ENCODE results near the gene AIFM3. TPM values are rescaled to one million over a fixed set of nuclear protein-coding genes. Genes with fewer than 3 reads are reported as not detected.

The AIFM3 gene
- total and polyA plus RNA-seq, 2 donors (not counting 3 experiments of a cell fraction or from before 2014, with no cell fraction given), result 0.15 TPM; not detected in 1

GRCh38 chr22:21012446-21013407 is 45.7 kb downstream of the AIFM3 start:
- H3K4me1 ChIP-seq (ENCODE audit: control insufficient read depth, extremely low read depth, insufficient read depth, low read length), result peaks cover 13% of the 10 kb centered on the region
- no peaks in the 10 kb centered on the region for H4K20me1 ChIP-seq (replicated peaks; ENCODE audit: control insufficient read depth, extremely low read depth, insufficient read depth, low read length)
- TF ChIP-seq POLR2AphosphoS5 (IDR thresholded peaks at IDR 0.05; ENCODE audit: insufficient read depth, low read depth, low read length) (no peak), MYC (IDR thresholded peaks at IDR 0.05; ENCODE audit: low read depth, low read length) (no peak), POLR2A (IDR thresholded peaks at IDR 0.05; ENCODE audit: low read depth, low read length) (no peak)
- TF ChIP-seq, protein P1, sequence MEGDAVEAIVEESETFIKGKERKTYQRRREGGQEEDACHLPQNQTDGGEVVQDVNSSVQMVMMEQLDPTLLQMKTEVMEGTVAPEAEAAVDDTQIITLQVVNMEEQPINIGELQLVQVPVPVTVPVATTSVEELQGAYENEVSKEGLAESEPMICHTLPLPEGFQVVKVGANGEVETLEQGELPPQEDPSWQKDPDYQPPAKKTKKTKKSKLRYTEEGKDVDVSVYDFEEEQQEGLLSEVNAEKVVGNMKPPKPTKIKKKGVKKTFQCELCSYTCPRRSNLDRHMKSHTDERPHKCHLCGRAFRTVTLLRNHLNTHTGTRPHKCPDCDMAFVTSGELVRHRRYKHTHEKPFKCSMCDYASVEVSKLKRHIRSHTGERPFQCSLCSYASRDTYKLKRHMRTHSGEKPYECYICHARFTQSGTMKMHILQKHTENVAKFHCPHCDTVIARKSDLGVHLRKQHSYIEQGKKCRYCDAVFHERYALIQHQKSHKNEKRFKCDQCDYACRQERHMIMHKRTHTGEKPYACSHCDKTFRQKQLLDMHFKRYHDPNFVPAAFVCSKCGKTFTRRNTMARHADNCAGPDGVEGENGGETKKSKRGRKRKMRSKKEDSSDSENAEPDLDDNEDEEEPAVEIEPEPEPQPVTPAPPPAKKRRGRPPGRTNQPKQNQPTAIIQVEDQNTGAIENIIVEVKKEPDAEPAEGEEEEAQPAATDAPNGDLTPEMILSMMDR (IDR thresholded peaks at IDR 0.05; ENCODE audit: extremely low read depth in 1 of 2, insufficient read depth in 1 of 2, low read depth in 1 of 2, low read length in 2 of 2), result no peak
- FAIRE-seq (no peak), DNase-seq (ENCODE audit: low read depth, low spot score) (no peak)
- no peak overlapping the region for H3K4me3 ChIP-seq (replicated peaks in 1 of 3; ENCODE audit: insufficient read depth in 1 of 3, low read depth in 1 of 3, low read length in 3 of 3)
- H3K9me1 ChIP-seq (replicated peaks; ENCODE audit: control insufficient read depth, extremely low read depth, insufficient read depth, low read length), result no peaks in the 10 kb centered on the region
- ChIA-PET POLR2A (no interaction called here), CTCF (interaction anchor here (0.7 to 1.4 kb wide), 2 partner anchors 9 to 10 kb away, joined by 3 to 6 read pairs; partner anchors contain the start of gene THAP7)
- intact Hi-C loops (cut with micrococcal nuclease), result no loop called here
- no peaks in the 10 kb centered on the region for H3K79me2 ChIP-seq (ENCODE audit: control insufficient read depth, insufficient read depth, low read length)
- H3K27ac ChIP-seq (ENCODE audit: insufficient read depth, low read depth, low read length), result no peak overlapping the region
- H3K27me3 ChIP-seq (ENCODE audit: control insufficient read depth in 2 of 2, insufficient read depth in 2 of 2, low read length in 2 of 2), result no peaks in the 10 kb centered on the region
- dilution Hi-C loops (cut with MboI; ENCODE audit: extremely low pct_ligation_motif_present, low sequenced_read_pairs), result no loop called here
- H3K36me3 ChIP-seq (ENCODE audit: control insufficient read depth in 2 of 2, extremely low read depth in 1 of 2, insufficient read depth in 2 of 2, low read length in 2 of 2), result no peaks in the 10 kb centered on the region
- no peaks in the 10 kb centered on the region for H3K9me3 ChIP-seq (replicated peaks; ENCODE audit: control insufficient read depth, insufficient read depth, low read length)
- H3K4me2 ChIP-seq (ENCODE audit: insufficient read depth, low read length), result no peak overlapping the region
- no peak overlapping the region for H3K9ac ChIP-seq (replicated peaks; ENCODE audit: extremely low read depth, insufficient read depth, low read length)
- no peak overlapping the region for H2AFZ ChIP-seq (ENCODE audit: low read depth, low read length)
- no TSS peak for BruUV-seq (replicated peaks)

Measured in endothelial cell of umbilical vein (primary cell).